CD4-positive, alpha-beta T cell treated with Interleukin-12 subunit alpha and Interleukin-12 subunit beta, for 1 hour (primary cell): ENCODE measurements around the gene SPRTN.

Experiments used
- DNase-seq: peaks from one replicate; pipeline ENCODE4 v3.0.0-alpha.2; 2020

The SPRTN gene

GRCh38 chr1:231376875-231377549, 38.9 kb downstream of the SPRTN start:
- DNase-seq: no peak

DNA sequence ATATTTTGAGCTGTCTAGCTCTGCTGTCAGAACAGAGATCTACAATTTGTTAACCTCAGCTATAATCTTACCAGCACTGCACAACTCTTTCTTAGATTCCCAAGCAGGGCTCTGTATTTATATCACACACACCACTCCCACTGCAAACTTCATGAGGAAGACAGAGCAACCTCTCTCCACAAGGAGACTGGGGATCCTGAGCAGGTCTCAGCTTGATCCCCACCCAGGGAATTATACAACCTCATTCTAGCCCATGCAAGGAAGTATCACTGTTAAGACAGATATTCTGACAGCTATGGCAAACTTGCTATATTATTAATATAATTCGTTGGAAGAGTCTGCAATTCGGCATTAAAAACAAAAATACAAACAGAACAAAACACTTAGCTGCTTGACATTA, 43.6 kb downstream of the SPRTN start:
- DNase-seq: no peak

- no peak for DNase-seq
Measured at GRCh38 chr1:231382426-231382825, 44.3 kb downstream of the SPRTN start.

GRCh38 chr1:231383159-231383860, 45.2 kb downstream of the SPRTN start:
- DNase-seq: no peak

GRCh38 chr1:231384696-231385415, 46.8 kb downstream of the SPRTN start:
- no peak for DNase-seq

GRCh38 chr1:231385416-231385748, 47.3 kb downstream of the SPRTN start:
- no peak for DNase-seq

DNA sequence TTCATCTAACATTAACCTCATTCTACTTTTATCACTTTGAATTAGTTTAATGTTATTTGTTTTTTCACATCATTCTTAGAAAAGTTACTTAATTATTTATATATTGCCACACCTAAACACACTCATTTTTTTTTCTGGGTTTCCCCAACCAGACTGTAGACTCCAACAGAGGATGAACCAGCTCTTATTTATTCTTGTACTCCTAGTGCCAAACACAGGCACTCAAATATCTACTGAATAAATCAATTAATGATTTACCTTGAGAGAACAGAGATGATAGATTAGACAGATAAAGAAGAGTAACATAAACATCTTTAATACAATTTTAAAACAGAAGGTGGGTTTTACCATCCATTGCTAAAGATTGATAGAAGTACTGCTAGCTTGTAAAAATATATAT, 48.4 kb downstream of the SPRTN start:
- DNase-seq: no peak

- DNase-seq: no peak
Measured at GRCh38 chr1:231387770-231388669, 49.9 kb downstream of the SPRTN start.

GRCh38 chr1:231390071-231390470, 52.0 kb downstream of the SPRTN start:
- no peak for DNase-seq

DNA sequence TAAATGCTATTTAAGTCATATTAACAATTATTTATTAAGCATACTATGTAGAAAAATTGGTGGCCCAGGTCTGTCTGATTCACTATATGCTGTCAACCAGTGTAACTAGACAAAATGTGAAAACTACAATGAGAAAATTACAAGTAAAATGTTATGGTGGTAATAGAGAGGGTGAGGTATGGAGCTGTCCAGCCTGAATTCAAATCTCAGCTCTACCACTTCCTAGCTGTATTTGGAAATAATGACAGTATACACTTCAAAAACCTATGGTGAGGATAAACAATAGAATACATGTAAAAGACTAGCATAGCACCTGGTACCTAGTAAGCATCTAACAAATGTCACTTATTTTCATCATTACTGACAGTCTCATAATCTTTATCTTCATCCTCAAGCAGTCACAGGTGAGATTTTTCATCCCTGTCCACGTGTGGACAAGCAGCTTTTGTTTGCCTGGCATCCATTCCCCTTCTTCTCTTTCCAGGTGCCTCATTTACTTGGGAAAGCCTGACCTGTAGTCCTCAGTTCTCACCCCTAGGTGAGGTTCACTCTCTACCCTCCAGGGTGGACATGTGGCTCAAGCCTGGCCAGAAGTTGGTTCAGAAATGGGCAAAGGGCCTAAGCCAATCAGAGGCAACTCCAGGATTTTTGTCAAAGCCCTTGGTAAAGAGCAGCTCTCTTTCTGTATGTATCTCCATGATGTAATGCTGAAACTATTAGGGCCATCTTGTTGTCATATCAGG, 54.5 kb downstream of the SPRTN start:
- no peak for DNase-seq

DNA sequence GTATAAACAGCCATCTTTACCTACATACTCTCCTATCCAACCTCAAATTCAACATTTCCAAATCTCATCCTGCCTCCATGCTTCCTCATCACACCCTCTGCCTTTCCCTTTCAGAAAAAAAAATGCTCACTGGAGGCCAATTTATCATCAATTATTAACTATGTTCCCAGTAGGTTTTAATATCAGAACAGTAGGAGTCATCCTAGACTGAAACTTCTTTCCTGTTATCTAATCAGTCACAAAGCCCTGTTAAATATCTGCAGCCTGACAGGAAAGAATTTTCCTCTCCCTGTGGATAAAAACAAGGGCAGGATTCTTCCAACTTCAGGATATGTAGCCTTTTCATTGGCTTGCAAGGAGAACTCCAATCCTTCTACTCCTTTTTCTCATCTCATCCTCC, 55.6 kb downstream of the SPRTN start:
- DNase-seq: no peak

DNA sequence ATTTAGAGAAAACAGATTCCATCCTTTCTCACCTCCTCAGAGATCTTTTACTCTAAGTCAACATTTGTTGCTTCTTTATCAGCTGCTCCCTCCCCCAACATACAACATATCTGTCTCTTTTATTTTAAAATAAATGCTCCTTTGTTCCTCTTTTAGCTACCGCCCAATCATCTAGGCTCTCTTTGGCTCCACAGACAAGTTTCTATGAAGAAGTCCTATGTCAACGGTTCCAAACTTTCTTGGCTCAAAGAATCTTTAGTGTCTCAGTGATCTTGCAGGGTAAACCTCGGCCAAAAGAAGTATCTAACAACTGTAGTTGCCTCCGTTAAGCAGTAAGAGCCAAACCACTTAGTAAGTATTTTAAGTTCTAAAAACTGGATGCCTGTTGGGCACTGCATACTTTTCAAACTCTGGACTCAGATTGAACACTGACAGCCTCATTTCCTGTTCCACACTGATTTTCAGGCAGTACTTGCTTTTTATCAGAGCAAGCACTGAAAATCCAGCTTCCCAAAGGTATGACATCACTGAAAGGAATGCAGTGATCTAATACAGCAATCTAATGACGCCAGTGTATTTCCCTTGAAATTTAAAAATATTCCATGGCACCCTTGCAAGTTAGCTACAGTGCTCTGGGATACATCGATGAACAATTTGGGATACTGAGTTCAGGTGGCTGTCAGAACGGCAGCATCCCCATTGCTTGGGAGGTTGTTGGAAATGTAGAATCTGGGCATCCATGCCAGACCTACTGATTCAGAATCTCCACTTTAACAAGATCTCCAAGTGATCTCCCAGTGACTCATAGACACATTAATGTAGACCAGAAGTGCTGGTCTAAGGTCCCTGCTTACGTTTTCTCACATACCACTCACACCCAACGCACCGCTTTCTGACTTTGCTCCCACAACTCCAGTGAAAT, 57.2 kb downstream of the SPRTN start:
- DNase-seq: no peak

DNA sequence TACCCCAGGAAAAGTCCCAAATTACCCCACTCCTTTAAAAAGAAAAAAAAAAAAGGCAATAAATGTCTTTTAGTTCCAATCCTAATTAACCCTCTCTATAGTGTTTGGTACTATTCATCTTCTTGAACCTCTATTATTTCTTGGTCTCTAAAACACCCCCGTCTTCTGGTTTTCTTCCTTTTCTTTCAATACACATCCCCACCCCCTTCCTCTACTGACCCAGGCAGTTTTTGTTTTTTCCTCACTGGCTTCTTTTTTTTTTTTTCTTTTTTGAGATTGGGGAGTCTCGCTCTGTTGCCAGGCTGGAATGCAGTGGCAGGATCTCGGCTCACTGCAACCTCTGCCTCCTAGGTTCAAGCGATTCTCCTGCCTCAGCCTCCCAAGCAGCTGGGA, 57.9 kb downstream of the SPRTN start:
- DNase-seq: no peak

DNA sequence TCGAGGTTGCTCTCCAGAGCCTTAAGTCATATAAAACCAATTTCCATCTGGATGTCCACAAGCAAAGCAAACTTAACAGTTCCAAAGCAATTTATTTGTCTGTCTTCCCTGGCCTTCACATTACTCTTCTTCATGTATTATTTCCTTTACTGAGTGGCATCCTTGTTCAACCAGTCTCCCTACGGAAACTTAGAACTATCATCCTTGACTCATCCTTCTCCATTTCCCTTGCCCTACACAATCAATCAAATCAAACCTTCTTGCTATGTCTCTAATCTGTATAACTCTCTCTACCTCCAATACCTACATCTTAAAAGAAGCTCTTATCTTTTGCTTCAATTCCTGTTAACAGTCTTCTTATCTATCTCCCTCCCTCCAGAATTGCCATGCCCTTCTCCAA, 58.5 kb downstream of the SPRTN start:
- no peak for DNase-seq

- no peak for DNase-seq
Measured at GRCh38 chr1:231397886-231398671, 60.0 kb downstream of the SPRTN start.

DNA sequence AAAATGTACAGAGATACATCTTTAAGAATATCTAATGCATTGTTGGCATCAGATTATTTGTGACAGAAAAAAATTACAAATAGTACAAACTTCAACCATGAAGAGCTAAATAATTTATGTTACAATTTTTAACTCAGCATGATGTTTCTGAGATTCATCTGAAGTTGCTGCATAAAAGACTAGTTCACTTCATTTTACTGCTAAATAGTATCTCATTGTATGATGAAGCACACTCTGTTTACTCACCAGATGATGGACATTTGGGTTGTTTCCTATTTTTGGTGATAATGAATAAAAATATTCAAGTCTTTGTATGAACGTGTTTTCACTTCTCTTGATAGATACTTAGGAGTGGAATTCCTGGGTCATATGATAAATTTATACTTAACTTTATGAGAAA, 63.4 kb downstream of the SPRTN start:
- DNase-seq: no peak

DNA sequence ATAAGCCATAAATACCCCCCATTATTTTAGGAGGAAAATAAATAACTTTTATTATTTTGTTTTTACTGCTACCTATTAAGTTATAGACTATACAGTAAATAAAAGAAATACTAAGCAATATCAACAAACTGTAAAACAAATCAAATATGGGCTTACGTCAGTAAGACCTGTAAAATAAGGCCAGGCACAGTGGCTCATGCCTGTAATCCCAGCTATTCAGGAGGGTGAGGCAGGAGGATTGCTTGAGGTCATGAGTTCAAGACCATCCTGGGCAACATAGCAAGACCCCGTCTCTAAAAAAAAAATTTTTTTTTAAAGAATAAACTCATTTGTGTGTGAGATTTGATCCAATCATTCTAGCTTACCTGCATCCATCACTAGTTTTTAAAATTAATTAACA, 66.2 kb downstream of the SPRTN start:
- DNase-seq: no peak
